ENCODE measurements around the gene TBC1D22A.

Gene TBC1D22A

DNA sequence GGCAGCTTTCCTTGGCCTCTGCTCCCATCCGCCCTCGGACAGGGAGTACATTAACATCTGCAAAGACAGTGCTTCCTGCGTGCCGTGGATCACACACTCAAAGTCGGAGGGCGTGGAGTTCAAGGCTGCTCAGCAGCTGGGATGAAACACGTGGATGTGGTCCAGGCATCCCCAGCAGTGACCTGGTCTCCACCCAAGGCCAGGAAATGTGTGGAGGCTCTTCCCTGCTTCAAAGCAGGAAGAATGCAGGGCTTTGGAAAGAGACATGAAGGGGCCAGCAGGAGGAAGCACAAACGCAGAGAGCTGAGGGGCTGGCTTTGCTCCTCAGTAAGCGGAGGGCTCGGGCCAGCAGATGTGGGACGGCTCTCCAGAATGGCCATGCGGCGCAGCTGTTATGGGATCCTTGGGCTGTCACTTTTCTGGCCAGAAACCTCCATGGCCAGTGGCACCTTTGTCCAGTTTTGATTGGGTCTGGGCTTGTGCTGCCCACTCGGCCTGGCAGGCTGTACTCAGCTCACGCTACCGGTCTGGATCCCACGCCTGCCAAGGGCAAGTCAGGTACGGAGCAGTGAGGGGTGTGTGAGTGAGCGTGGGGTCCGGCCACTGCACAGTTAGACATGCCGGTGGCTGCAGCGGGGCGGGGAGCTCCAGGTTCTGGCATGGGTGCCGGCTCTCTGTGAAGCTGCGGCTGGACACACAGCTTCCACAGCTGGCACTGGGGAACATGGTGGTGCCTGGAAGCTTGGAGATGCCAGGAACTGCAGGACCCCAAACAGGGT lies 438.0 kb downstream of the TBC1D22A start:
- ATAC-seq (ENCODE audit: low read depth) (no peak), DNase-seq (ENCODE audit: low spot score in 2 of 2) (no peak)
- Mint-ChIP-seq H3K4me1 (no peaks in the 10 kb centered on the region), H3K27ac (no peak overlapping the region), H3K36me3 (no peaks in the 10 kb centered on the region), H3K27me3 (peaks cover 3% of the 10 kb centered on the region), H3K9me3 (no peaks in the 10 kb centered on the region), H3K4me3 (no peak overlapping the region)

DNA sequence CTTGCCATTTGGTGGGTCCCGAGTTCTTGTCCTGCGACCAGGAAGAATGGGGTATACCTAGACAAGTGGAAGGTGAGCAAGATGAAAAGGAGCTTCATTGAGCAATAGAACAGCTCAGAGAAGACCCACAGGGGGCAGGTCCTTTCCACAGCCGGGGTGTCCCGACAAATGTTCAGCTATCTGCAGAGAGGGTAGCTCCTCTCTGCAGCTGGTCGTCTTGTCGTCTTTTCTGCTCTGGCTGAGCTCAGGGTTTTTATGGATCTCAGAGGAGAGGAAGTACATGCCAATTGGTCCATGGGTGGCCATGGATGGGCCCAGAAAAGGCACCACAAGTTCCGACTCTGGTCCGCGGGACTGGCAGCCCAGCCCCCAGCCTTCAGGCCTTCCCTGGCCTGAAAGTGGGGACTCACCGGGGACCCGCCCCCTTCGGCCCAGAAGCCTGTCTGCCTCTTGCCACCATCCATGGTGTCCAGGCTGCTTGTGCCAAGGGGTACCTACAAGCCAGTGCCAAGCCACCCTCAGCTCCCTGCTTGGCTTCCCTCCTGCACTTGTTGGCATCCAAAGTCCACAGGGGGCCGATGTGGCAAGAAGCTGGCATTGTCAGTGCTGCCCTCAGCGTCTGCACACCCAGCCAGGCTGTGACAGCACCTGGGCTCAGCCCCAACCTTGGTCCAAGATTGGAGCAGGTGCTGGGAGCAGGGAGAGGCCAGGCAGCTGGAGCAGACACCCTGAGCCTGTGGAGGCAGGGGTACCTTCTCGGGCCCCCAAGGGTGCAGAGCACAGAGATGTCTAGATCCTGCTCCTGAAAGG lies 438.9 kb downstream of the TBC1D22A start:
- Mint-ChIP-seq H3K4me1 (no peaks in the 10 kb centered on the region), H3K4me3 (no peak overlapping the region), H3K36me3 (no peaks in the 10 kb centered on the region), H3K27me3 (peaks cover 3% of the 10 kb centered on the region), H3K9me3 (no peaks in the 10 kb centered on the region), H3K27ac (no peak overlapping the region)
- ATAC-seq (ENCODE audit: low read depth) (no peak), DNase-seq (ENCODE audit: low spot score in 2 of 2) (no peak)

DNA sequence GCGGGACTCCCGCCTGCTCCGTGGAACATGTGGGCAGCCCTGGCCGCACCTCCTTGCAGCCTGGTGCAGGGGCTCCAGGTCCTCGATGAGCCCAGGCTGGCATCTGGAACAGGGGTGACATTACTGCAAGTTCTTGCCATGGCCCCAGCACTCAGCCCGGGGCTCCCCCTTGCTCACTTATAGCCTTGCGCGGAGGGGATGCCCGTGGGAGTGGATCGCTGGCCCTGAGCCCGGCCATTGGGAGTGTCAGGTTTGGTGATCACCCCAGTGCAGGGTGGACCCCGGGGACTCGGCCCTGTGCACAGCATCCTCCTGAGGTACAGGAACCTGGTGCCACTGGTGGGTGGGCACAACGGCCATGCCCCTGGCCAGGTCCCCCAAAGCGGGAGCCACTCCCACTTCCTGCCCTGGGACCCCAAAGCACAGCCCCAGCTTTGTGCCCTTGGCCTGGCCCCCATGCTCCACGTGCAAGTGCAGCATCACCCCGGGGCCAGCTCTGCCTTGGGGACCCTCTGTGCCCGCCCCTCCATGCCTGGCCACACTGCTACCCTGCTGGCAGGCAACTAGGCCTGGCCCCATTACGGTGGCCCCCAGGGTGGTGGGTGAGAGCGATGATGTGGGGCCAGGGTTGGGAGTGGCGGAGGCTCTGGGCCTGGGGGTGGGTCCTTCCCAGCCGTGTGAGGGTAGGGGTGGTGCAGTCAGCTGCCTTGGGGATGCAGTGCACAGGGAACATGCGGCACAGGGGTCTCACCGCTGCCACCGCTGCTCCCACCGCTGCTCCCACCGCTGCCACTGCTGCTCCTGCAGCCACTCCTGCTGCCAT lies 439.8 kb downstream of the TBC1D22A start:
- Mint-ChIP-seq H3K27ac (no peak overlapping the region), H3K27me3 (peaks cover 3% of the 10 kb centered on the region), H3K9me3 (no peaks in the 10 kb centered on the region), H3K4me1 (no peaks in the 10 kb centered on the region), H3K36me3 (no peaks in the 10 kb centered on the region), H3K4me3 (no peak overlapping the region)
- DNase-seq (ENCODE audit: low spot score in 2 of 2), result no peak
- no peak for ATAC-seq (ENCODE audit: low read depth)

DNA sequence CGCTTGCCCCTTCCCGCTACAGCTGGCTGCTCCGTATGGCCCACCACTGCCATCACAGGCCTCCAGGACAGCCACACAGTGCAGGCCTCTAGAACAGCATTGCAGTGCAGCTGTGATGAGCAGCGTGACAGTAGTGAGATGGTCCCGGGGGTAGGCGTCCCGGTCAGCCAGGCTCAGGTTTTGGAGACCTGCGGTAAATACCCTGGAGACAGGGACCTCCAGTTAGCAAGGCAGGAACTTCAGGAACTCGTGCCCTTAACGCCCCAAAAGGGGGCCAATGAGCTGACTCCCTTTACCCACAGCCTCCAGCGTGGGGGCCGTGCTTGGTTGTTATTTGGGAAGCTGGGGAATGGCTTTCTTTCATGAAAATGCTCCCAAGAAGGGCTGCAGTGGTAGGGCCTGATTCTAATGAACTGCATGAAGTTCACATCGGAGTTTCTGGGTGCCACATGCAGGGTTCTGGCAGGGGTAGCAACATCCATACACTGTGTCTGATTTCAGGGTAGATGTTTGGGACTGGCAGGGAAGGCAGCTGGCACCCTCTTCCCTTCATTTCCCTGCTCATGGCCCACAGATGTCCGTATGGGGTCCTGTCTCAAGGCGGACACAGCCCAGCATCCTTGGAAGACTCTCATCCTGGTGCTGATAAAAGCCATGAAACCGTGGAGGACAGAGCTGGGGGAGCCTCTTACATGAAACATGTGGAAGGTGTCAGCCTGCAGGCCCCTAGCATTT lies 440.5 kb downstream of the TBC1D22A start:
- no peak overlapping the region for H3K4me3 Mint-ChIP-seq
- H3K27ac Mint-ChIP-seq, result no peak overlapping the region
- DNase-seq (ENCODE audit: low spot score in 2 of 2) (no peak), ATAC-seq (ENCODE audit: low read depth) (no peak)
- H3K27me3 Mint-ChIP-seq, result peaks cover 3% of the 10 kb centered on the region
- no peaks in the 10 kb centered on the region for H3K36me3 Mint-ChIP-seq
- no peaks in the 10 kb centered on the region for H3K4me1 Mint-ChIP-seq
- no peaks in the 10 kb centered on the region for H3K9me3 Mint-ChIP-seq

DNA sequence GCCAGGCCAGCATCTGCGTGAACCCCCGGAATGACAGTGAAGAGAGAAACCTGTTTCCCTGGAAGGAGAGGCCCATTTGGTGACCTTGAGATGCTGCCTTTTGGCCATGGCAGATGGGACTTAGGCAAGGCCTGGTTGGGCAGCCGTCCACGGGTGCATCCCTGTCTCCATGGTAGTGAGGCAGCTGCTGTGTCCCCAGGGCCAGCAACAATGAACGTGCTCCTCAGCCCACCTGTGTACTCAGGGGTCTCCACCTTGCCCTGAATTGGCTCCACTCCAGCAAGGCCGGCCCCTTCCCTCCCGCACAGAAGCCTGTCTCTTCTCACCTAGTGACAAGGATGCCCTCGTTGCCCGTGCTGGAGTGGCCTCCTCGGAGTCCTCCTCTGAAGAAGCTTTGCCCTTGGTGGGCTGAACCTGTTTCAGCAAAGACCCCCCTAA lies 441.1 kb downstream of the TBC1D22A start:
- no peak for DNase-seq (ENCODE audit: low spot score in 2 of 2)
- peaks cover 3% of the 10 kb centered on the region for H3K27me3 Mint-ChIP-seq
- ATAC-seq (ENCODE audit: low read depth), result no peak
- H3K4me3 Mint-ChIP-seq, result no peak overlapping the region
- H3K4me1 Mint-ChIP-seq, result no peaks in the 10 kb centered on the region
- H3K36me3 Mint-ChIP-seq, result no peaks in the 10 kb centered on the region
- no peaks in the 10 kb centered on the region for H3K9me3 Mint-ChIP-seq
- H3K27ac Mint-ChIP-seq, result no peak overlapping the region

DNA sequence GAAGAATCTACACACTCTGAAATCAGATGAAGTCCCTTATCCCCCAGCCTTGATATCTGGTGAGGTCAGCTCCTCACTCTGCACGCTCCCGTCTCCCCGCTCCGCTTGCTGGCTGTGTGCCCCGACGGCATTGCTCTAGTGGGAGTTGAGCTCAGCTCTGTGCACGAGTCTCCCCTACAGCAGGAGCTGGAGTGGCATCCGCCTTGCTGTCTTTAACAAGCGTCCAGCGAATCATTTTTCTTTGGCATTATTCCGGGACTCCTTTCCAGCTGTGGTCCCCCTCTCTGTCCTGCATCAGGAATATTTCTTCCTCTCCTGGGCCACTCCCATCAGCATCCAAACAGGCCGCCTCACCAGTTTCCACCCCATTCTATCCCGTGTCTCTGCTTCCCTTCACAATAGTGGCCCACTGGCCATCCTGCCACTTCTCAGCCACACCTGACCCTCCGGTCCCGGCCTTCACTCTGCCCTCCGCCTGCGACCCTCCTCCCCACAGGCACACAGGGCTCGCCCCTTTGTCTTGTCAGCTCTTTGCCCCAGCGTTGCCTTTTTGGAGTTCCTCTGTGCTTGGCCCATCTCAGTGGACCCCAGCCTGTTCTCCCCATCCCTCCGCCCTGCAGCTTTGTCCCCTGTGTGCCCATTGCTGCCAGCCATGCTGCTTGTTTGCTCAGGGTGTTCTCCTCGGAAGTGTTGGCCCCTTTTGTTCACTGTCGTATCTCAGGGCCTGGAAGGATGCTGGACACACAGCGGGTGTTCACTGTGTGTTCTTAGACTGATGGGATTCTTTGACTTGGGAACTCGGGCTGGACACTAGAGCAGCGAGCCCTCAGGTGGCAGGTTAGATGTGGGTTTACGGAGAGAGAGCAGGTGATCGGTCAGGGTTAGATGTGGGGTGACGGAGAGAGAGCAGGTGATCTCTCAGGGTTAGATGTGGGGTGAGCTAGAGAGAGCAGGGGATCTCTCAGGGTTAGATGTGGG lies 441.8 kb downstream of the TBC1D22A start:
- Mint-ChIP-seq H3K4me3 (no peak overlapping the region), H3K27me3 (peaks cover 3% of the 10 kb centered on the region), H3K4me1 (no peaks in the 10 kb centered on the region), H3K27ac (no peak overlapping the region), H3K9me3 (no peaks in the 10 kb centered on the region), H3K36me3 (no peaks in the 10 kb centered on the region)
- DNase-seq (ENCODE audit: low spot score in 2 of 2) (no peak), ATAC-seq (ENCODE audit: low read depth) (no peak)

DNA sequence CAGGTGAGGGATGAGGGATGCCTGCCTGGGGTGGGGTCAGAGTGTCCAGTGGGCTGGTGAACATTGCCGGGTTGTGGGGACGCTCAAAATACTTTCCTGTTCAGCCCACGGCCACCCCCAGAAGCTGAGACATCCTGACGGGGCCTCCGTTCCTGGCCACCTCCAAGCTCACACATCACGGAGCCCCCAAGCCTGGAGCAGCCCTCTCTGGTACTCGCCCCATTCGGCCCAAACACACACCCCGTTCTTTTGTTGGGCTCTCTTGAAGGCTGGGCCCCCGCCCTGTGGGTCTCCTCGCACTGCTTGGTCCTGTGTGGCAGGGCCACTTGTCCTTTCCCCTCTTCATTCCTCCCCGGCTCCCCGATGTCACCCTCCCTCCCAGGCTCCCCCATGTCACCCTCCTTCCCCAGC lies 442.6 kb downstream of the TBC1D22A start:
- Mint-ChIP-seq H3K4me3 (no peak overlapping the region), H3K36me3 (no peaks in the 10 kb centered on the region), H3K27me3 (peaks cover 3% of the 10 kb centered on the region), H3K9me3 (no peaks in the 10 kb centered on the region), H3K27ac (no peak overlapping the region), H3K4me1 (no peaks in the 10 kb centered on the region)
- DNase-seq (ENCODE audit: low spot score in 2 of 2) (no peak), ATAC-seq (ENCODE audit: low read depth) (no peak)

DNA sequence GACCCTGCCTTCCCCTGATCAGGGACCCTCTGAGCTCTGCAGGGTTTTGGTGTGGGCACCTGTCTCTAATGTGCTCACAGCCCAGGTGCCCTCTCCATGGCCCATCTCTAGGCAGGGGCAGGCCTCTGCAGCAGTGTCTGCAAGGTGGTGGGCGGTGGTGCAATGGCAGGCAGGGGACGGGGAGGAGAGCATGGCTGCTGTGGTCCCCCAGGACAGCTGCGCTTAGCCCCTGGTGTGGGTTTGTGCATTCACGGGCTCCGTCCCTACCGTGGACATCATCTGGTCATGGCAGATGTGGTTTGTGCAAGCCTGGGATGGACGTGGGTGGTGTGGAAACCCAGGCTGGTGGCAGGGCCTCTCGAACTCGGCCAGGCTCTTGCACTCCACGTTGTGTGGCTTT lies 443.1 kb downstream of the TBC1D22A start:
- Mint-ChIP-seq H3K4me3 (no peak overlapping the region), H3K27me3 (peaks cover 3% of the 10 kb centered on the region), H3K36me3 (no peaks in the 10 kb centered on the region), H3K27ac (no peak overlapping the region), H3K4me1 (no peaks in the 10 kb centered on the region), H3K9me3 (no peaks in the 10 kb centered on the region)
- ATAC-seq (ENCODE audit: low read depth), result no peak
- DNase-seq (ENCODE audit: low spot score in 2 of 2), result no peak

DNA sequence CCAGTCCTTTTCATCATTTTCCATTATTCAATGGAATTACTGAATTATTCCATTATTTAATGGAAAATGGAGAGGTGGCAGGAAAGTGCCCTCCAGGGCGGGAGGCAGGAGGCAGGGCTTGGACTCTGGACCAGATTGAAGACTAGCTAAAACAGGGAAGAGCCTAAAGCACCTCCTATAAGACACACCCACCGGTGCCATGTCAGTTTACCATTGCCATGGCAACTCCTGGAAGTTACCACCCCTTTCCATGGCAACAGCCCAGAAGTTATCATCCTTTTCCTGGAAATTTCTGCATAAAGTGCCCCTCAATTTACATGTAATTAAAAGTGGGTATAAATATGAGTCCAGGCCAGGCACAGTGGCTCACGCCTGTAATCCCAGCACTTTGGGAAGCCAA lies 443.7 kb downstream of the TBC1D22A start:
- no peak overlapping the region for H3K27ac Mint-ChIP-seq
- no peaks in the 10 kb centered on the region for H3K9me3 Mint-ChIP-seq
- H3K4me3 Mint-ChIP-seq, result no peak overlapping the region
- H3K36me3 Mint-ChIP-seq, result no peaks in the 10 kb centered on the region
- H3K4me1 Mint-ChIP-seq, result no peaks in the 10 kb centered on the region
- ATAC-seq (ENCODE audit: low read depth), result no peak
- no peak for DNase-seq (ENCODE audit: low spot score in 2 of 2)
- H3K27me3 Mint-ChIP-seq, result peaks cover 3% of the 10 kb centered on the region

DNA sequence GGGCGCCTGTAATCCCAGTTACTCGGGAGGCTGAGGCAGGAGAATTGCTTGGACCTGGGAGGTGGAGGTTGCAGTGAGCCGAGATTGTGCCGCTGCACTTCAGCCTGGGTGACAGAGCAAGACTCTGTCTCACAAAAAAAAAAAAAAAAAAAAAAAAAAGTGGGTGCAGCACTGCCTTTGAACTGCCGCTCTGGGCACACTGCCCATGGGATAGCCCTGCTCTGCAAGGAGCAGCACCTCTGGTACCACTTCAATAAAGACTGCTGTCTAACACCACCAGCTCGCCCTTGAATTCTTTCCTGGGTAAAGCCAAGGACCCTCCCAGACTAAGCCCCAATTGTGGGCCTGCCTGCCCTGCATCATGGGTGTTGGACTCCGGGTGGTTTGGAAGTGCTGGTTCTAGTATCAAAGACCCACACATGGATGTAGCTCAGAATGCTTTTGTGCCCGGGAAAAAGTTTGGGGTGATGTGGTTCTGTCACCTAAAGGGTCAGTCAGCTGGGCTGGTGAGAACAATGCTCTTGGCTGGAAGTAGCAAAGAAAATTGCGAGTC lies 444.3 kb downstream of the TBC1D22A start:
- ATAC-seq (ENCODE audit: low read depth) (no peak), DNase-seq (ENCODE audit: low spot score in 2 of 2) (no peak)
- no peak overlapping the region for H3K4me3 Mint-ChIP-seq
- H3K4me1 Mint-ChIP-seq, result no peaks in the 10 kb centered on the region
- no peak overlapping the region for H3K27ac Mint-ChIP-seq
- H3K27me3 Mint-ChIP-seq, result peaks cover 3% of the 10 kb centered on the region
- no peaks in the 10 kb centered on the region for H3K36me3 Mint-ChIP-seq
- H3K9me3 Mint-ChIP-seq, result no peaks in the 10 kb centered on the region

DNA sequence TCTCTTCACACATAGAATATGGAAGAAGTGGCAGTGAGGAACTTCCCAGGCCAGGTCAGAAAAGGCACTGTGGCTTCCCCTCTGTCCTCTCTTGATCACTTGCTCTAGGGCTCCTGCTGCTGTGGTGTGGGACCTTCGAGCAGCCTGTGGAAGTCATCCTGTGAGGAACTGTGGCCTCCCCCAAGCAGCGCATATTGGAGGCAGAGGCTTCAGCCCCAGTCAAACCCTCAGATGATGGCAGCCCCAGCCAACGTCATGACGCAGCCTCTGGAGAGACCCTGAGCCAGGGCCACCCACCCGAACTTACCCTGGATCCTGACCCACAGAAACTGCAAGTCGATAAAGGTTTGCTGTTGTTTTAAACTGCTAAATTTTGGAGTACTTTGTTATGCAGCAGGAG lies 444.9 kb downstream of the TBC1D22A start:
- Mint-ChIP-seq H3K9me3 (no peaks in the 10 kb centered on the region), H3K4me1 (no peaks in the 10 kb centered on the region), H3K27me3 (peaks cover 3% of the 10 kb centered on the region), H3K27ac (no peak overlapping the region), H3K36me3 (no peaks in the 10 kb centered on the region), H3K4me3 (no peak overlapping the region)
- ATAC-seq (ENCODE audit: low read depth) (no peak), DNase-seq (ENCODE audit: low spot score in 2 of 2) (no peak)

DNA sequence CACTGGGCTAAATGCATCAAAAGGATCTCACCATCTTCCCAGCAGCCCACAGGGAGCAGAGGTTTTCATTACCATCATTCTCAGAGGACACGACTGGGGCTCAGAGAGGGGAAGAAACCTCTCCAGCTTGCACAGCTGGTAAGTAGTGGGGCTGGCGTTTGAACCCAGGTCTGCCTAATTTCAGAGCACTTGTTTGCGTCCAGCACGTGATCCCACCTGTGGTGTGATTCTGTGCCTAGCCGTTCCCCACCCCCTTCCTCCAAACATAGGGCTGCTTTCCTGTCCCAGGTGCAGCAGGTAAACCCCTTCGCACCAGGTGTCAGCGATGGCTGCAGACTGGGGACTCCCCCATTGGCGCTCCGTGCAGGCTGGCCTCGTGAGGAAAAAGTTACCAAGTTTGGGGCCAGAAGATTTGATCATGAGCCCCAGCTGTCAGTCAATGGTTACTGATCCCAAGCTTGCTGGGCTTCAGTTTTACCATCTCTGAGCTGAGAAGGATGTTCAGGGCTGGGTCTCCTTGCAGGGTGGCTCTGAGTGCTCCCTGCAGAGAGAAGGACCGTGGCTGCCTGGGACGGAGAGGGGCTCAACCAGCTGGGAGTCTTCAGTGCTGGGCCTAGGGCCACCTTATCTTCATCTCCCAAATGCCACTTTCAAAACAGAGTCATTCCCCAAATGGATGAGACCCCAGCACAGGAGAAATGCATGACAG lies 445.6 kb downstream of the TBC1D22A start:
- H3K4me3 Mint-ChIP-seq, result no peak overlapping the region
- H3K9me3 Mint-ChIP-seq, result no peaks in the 10 kb centered on the region
- ATAC-seq (ENCODE audit: low read depth) (no peak), DNase-seq (ENCODE audit: low spot score in 2 of 2) (no peak)
- H3K27me3 Mint-ChIP-seq, result peaks cover 3% of the 10 kb centered on the region
- H3K36me3 Mint-ChIP-seq, result peaks cover 2% of the 10 kb centered on the region
- H3K27ac Mint-ChIP-seq, result no peak overlapping the region
- no peaks in the 10 kb centered on the region for H3K4me1 Mint-ChIP-seq
